WTC11 (cell line): ENCODE results near the gene ASCL2. TPM values are rescaled to one million over a fixed set of nuclear protein-coding genes. Genes with fewer than 3 reads are reported as not detected.

Experiments
- ATAC-seq: fragments of 200-7000 bp; cut with Tn5 transposase; 2 replicates; pipeline ENCODE4 v1.10.0; 2021; ENCODE audit warnings: mild to moderate bottlenecking, moderate library complexity
- CTCF ChIA-PET: fragments of 300-600 bp; sonication (Branson Sonifier 250); formaldehyde crosslinking; loops from one replicate; lab custom pipeline; 2021; ENCODE audit warnings: antibody characterized with exemption; lab: Charles Lee
- POLR2A ChIA-PET: fragments of 350-600 bp; sonication (Branson Sonifier 250); formaldehyde crosslinking; loops from one replicate; lab custom pipeline; 2021; ENCODE audit warnings: antibody characterized with exemption; lab: Charles Lee
- DNase-seq: peaks from one replicate; pipeline ENCODE4 v3.0.0; 2021; ENCODE audit warnings: low spot score
- H3K27ac Mint-ChIP-seq: 2 replicates; pipeline ENCODE4 v1.8.0; 2021; ENCODE audit warnings: mixed read lengths
- H3K27me3 Mint-ChIP-seq: 2 replicates; pipeline ENCODE4 v1.8.0; 2021; ENCODE audit warnings: low read depth, mild to moderate bottlenecking, moderate library complexity, mixed read lengths
- H3K36me3 Mint-ChIP-seq: 2 replicates; pipeline ENCODE4 v1.8.0; 2021; ENCODE audit warnings: mixed read lengths
- H3K4me1 Mint-ChIP-seq: 2 replicates; pipeline ENCODE4 v1.8.0; 2022; ENCODE audit warnings: mixed read lengths
- H3K4me3 Mint-ChIP-seq: 2 replicates; pipeline ENCODE4 v1.8.0; 2021; ENCODE audit warnings: mild to moderate bottlenecking, moderate library complexity, mixed read lengths
- H3K9me3 Mint-ChIP-seq: 2 replicates; pipeline ENCODE4 v1.8.0; 2021; ENCODE audit warnings: mixed read lengths
- ELF4 ChIP-seq: sonication (generic); formaldehyde crosslinking; IDR thresholded peaks from 2 replicates; pipeline ENCODE4 v1.8.1; 2022; ENCODE audit warnings: low read depth, mild to moderate bottlenecking, moderate library complexity, missing genetic modification reagents
- FOXK1 ChIP-seq: sonication (generic); formaldehyde crosslinking; IDR thresholded peaks from 2 replicates; pipeline ENCODE4 v1.8.0; 2022; ENCODE audit warnings: mild to moderate bottlenecking, moderate library complexity, missing genetic modification reagents
- FOXP1 ChIP-seq: sonication (generic); formaldehyde crosslinking; IDR thresholded peaks from 2 replicates; pipeline ENCODE4 v1.8.0; 2022; ENCODE audit warnings: missing genetic modification reagents, mild to moderate bottlenecking, moderate library complexity, borderline replicate concordance
- GTF2I ChIP-seq: fragments of 250-450 bp; sonication (Bioruptor Pico); conservative IDR thresholded peaks from 2 replicates; pipeline ENCODE4 v1.4.0; 2021; ENCODE audit warnings: mild to moderate bottlenecking
- MXD4 ChIP-seq: fragments of 250-450 bp; sonication (Bioruptor Pico); IDR thresholded peaks from 2 replicates; pipeline ENCODE4 v1.8.0; 2021; ENCODE audit warnings: mild to moderate bottlenecking, moderate library complexity, borderline replicate concordance
- NFE2L1 ChIP-seq: sonication (generic); formaldehyde crosslinking; IDR thresholded peaks from 2 replicates; pipeline ENCODE4 v1.8.1; 2023; ENCODE audit warnings: missing genetic modification reagents
- NR1H2 ChIP-seq: sonication (generic); formaldehyde crosslinking; IDR thresholded peaks from 2 replicates; pipeline ENCODE4 v1.9.0; 2021; ENCODE audit warnings: mild to moderate bottlenecking, moderate library complexity, missing genetic modification reagents
- RELA ChIP-seq: sonication (generic); formaldehyde crosslinking; IDR thresholded peaks from 2 replicates; pipeline ENCODE4 v1.8.1; 2022; ENCODE audit warnings: missing genetic modification reagents, mild to moderate bottlenecking, borderline replicate concordance
- SOX15 ChIP-seq: fragments of 250-450 bp; sonication (Bioruptor Pico); IDR thresholded peaks from 2 replicates; pipeline ENCODE4 v1.9.0; 2021; ENCODE audit warnings: mild to moderate bottlenecking
- TP53 ChIP-seq: sonication (generic); formaldehyde crosslinking; IDR thresholded peaks from 2 replicates; pipeline ENCODE4 v1.8.1; 2023; ENCODE audit warnings: mild to moderate bottlenecking, missing genetic modification reagents
- ZNF232 ChIP-seq: sonication (generic); formaldehyde crosslinking; IDR thresholded peaks from 2 replicates; pipeline ENCODE4 v1.8.0; 2022; ENCODE audit warnings: mild to moderate bottlenecking, missing genetic modification reagents
- ZNF263 ChIP-seq: sonication (generic); formaldehyde crosslinking; IDR thresholded peaks from 2 replicates; pipeline ENCODE4 v1.8.1; 2022; ENCODE audit warnings: low read depth, mild to moderate bottlenecking, moderate library complexity, missing genetic modification reagents
- ZNF423 ChIP-seq: fragments of 250-450 bp; sonication (Bioruptor Pico); IDR thresholded peaks from 2 replicates; pipeline ENCODE4 v2.1.2; 2022; ENCODE audit warnings: mild to moderate bottlenecking, moderate library complexity
- total RNA-seq: library from RNA; stranded (reverse); gene quantifications from 3 replicates; pipeline ENCODE4 v1.2.3, GENCODE V29; 2021
- TF ChIP-seq, protein P1 (sequence below): sonication (generic); formaldehyde crosslinking; IDR thresholded peaks from 2 replicates; pipeline ENCODE4 v1.8.1; 2023; ENCODE audit warnings: mild to moderate bottlenecking, missing genetic modification reagents
- TF ChIP-seq, protein P2 (sequence below): sonication (generic); formaldehyde crosslinking; IDR thresholded peaks from 2 replicates; pipeline ENCODE4 v1.8.0; 2022; ENCODE audit warnings: mild to moderate bottlenecking, missing genetic modification reagents
- TF ChIP-seq, protein P3 (sequence below): fragments of 250-450 bp; sonication (Bioruptor Pico); IDR thresholded peaks from 2 replicates; pipeline ENCODE4 v1.9.0; 2021; ENCODE audit warnings: mild to moderate bottlenecking
- TF ChIP-seq, protein P4 (sequence below): sonication (generic); formaldehyde crosslinking; IDR thresholded peaks from 2 replicates; pipeline ENCODE4 v1.8.0; 2022; ENCODE audit warnings: mild to moderate bottlenecking, missing genetic modification reagents
- TF ChIP-seq, protein P5 (sequence below): sonication (generic); formaldehyde crosslinking; IDR thresholded peaks from 2 replicates; pipeline ENCODE4 v1.8.1; 2022; ENCODE audit warnings: low read depth, missing genetic modification reagents, borderline replicate concordance
- TF ChIP-seq, protein P6 (sequence below): sonication (generic); formaldehyde crosslinking; IDR thresholded peaks from 2 replicates; pipeline ENCODE4 v1.8.1; 2023; ENCODE audit warnings: mild to moderate bottlenecking, missing genetic modification reagents, borderline replicate concordance

ASCL2 gene
- total RNA-seq, 1 experiment from 2014 or later, result 0.24 TPM

DNA sequence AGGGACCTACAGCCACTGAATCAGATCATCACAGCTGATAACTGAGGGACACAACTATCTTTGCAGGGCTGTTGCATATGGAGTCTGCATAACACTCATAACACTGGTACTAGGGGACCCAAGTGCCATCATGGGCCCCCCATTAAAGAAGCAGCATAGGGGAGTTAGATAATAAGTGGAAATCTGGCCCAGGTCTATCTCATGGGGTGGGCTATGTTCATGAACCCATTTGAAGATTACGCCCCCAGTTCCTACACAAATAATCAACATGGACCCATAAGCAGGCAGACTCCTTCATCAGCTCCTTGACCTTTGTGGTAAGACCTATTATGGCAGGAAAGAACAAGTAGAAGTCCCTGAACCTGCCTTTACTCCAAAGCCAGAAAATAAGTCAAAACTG, 48.8 kb downstream of the ASCL2 start:
- Mint-ChIP-seq H3K27me3 (peaks cover 49% of the 10 kb centered on the region), H3K4me1 (peaks cover 24% of the 10 kb centered on the region), H3K9me3 (peaks cover 28% of the 10 kb centered on the region), H3K27ac (no peak overlapping the region), H3K36me3 (peaks cover 7% of the 10 kb centered on the region; the same call in 1 of the 2 replicates), H3K4me3 (no peak overlapping the region)
- TF ChIP-seq SOX15 (CRISPR knock-in tag) (no peak), ZNF263 (no peak), NR1H2 (CRISPR knock-in tag) (no peak), FOXK1 (CRISPR knock-in tag) (no peak), RELA (CRISPR knock-in tag) (no peak), MXD4 (CRISPR knock-in tag) (no peak), NFE2L1 (no peak), ELF4 (CRISPR knock-in tag) (no peak), FOXP1 (CRISPR knock-in tag) (no peak), ZNF423 (no peak), GTF2I (CRISPR knock-in tag) (no peak)
- TF ChIP-seq, protein P1, sequence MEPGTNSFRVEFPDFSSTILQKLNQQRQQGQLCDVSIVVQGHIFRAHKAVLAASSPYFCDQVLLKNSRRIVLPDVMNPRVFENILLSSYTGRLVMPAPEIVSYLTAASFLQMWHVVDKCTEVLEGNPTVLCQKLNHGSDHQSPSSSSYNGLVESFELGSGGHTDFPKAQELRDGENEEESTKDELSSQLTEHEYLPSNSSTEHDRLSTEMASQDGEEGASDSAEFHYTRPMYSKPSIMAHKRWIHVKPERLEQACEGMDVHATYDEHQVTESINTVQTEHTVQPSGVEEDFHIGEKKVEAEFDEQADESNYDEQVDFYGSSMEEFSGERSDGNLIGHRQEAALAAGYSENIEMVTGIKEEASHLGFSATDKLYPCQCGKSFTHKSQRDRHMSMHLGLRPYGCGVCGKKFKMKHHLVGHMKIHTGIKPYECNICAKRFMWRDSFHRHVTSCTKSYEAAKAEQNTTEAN (CRISPR knock-in tag), result no peak
- TF ChIP-seq, protein P2, sequence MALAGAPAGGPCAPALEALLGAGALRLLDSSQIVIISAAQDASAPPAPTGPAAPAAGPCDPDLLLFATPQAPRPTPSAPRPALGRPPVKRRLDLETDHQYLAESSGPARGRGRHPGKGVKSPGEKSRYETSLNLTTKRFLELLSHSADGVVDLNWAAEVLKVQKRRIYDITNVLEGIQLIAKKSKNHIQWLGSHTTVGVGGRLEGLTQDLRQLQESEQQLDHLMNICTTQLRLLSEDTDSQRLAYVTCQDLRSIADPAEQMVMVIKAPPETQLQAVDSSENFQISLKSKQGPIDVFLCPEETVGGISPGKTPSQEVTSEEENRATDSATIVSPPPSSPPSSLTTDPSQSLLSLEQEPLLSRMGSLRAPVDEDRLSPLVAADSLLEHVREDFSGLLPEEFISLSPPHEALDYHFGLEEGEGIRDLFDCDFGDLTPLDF (CRISPR knock-in tag), result no peak
- TF ChIP-seq, protein P3, sequence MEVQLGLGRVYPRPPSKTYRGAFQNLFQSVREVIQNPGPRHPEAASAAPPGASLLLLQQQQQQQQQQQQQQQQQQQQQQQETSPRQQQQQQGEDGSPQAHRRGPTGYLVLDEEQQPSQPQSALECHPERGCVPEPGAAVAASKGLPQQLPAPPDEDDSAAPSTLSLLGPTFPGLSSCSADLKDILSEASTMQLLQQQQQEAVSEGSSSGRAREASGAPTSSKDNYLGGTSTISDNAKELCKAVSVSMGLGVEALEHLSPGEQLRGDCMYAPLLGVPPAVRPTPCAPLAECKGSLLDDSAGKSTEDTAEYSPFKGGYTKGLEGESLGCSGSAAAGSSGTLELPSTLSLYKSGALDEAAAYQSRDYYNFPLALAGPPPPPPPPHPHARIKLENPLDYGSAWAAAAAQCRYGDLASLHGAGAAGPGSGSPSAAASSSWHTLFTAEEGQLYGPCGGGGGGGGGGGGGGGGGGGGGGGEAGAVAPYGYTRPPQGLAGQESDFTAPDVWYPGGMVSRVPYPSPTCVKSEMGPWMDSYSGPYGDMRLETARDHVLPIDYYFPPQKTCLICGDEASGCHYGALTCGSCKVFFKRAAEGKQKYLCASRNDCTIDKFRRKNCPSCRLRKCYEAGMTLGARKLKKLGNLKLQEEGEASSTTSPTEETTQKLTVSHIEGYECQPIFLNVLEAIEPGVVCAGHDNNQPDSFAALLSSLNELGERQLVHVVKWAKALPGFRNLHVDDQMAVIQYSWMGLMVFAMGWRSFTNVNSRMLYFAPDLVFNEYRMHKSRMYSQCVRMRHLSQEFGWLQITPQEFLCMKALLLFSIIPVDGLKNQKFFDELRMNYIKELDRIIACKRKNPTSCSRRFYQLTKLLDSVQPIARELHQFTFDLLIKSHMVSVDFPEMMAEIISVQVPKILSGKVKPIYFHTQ (CRISPR knock-in tag), result no peak
- TF ChIP-seq, protein P4, sequence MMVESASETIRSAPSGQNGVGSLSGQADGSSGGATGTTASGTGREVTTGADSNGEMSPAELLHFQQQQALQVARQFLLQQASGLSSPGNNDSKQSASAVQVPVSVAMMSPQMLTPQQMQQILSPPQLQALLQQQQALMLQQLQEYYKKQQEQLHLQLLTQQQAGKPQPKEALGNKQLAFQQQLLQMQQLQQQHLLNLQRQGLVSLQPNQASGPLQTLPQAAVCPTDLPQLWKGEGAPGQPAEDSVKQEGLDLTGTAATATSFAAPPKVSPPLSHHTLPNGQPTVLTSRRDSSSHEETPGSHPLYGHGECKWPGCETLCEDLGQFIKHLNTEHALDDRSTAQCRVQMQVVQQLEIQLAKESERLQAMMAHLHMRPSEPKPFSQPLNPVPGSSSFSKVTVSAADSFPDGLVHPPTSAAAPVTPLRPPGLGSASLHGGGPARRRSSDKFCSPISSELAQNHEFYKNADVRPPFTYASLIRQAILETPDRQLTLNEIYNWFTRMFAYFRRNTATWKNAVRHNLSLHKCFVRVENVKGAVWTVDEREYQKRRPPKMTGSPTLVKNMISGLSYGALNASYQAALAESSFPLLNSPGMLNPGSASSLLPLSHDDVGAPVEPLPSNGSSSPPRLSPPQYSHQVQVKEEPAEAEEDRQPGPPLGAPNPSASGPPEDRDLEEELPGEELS, result no peak
- DNase-seq, result no peak
- ATAC-seq, result no peak
- ChIA-PET POLR2A (no interaction called here), CTCF (no interaction called here)

DNA sequence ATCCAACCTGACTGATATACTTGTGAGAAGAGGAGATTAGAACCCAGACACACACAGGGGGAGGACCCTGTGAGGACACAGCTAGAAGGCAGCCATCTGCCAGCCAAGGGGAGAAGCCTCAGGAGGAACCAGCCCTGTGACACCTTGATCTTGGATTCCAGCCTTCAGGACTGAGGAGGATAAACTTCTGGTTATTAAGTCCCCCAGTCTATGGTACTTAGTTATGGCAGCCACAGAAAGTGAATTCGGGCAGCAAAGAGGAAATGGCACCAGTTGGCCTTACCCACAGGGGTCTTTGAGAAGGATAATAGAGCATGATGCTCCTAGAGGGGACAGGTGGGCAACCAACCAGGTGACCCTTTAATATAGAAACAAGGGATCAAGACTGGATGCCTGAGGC, 49.4 kb downstream of the ASCL2 start:
- H3K27ac Mint-ChIP-seq, result no peak overlapping the region
- ChIA-PET POLR2A (no interaction called here), CTCF (no interaction called here)
- no peak overlapping the region for H3K4me3 Mint-ChIP-seq
- H3K4me1 Mint-ChIP-seq, result peaks cover 24% of the 10 kb centered on the region
- H3K9me3 Mint-ChIP-seq, result peaks cover 27% of the 10 kb centered on the region
- peaks cover 49% of the 10 kb centered on the region for H3K27me3 Mint-ChIP-seq
- DNase-seq, result no peak
- H3K36me3 Mint-ChIP-seq, result peaks cover 7% of the 10 kb centered on the region; the same call in 1 of the 2 replicates
- ATAC-seq, result no peak
- TF ChIP-seq, protein P5, sequence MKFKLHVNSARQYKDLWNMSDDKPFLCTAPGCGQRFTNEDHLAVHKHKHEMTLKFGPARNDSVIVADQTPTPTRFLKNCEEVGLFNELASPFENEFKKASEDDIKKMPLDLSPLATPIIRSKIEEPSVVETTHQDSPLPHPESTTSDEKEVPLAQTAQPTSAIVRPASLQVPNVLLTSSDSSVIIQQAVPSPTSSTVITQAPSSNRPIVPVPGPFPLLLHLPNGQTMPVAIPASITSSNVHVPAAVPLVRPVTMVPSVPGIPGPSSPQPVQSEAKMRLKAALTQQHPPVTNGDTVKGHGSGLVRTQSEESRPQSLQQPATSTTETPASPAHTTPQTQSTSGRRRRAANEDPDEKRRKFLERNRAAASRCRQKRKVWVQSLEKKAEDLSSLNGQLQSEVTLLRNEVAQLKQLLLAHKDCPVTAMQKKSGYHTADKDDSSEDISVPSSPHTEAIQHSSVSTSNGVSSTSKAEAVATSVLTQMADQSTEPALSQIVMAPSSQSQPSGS (CRISPR knock-in tag), result no peak
- TF ChIP-seq ZNF232 (CRISPR knock-in tag), result no peak
- TF ChIP-seq TP53 (CRISPR knock-in tag), result no peak
- TF ChIP-seq, protein P6, sequence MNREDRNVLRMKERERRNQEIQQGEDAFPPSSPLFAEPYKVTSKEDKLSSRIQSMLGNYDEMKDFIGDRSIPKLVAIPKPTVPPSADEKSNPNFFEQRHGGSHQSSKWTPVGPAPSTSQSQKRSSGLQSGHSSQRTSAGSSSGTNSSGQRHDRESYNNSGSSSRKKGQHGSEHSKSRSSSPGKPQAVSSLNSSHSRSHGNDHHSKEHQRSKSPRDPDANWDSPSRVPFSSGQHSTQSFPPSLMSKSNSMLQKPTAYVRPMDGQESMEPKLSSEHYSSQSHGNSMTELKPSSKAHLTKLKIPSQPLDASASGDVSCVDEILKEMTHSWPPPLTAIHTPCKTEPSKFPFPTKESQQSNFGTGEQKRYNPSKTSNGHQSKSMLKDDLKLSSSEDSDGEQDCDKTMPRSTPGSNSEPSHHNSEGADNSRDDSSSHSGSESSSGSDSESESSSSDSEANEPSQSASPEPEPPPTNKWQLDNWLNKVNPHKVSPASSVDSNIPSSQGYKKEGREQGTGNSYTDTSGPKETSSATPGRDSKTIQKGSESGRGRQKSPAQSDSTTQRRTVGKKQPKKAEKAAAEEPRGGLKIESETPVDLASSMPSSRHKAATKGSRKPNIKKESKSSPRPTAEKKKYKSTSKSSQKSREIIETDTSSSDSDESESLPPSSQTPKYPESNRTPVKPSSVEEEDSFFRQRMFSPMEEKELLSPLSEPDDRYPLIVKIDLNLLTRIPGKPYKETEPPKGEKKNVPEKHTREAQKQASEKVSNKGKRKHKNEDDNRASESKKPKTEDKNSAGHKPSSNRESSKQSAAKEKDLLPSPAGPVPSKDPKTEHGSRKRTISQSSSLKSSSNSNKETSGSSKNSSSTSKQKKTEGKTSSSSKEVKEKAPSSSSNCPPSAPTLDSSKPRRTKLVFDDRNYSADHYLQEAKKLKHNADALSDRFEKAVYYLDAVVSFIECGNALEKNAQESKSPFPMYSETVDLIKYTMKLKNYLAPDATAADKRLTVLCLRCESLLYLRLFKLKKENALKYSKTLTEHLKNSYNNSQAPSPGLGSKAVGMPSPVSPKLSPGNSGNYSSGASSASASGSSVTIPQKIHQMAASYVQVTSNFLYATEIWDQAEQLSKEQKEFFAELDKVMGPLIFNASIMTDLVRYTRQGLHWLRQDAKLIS (CRISPR knock-in tag), result no peak
- TF ChIP-seq, protein P1 (CRISPR knock-in tag), result no peak
